Jurkat, Clone E6-1 (cell line): ENCODE results near the gene C5orf47. TPM values are rescaled to one million over a fixed set of nuclear protein-coding genes. Genes with fewer than 3 reads are reported as not detected.
A peak's percentile ranks its signal among the peaks of the same experiment; 100 is the strongest.

ENCODE experiments used
- DNase-seq: peaks from one replicate; pipeline ENCODE4 v3.0.0-alpha.2; 2011; ENCODE audit warnings: low read depth, low spot score
- H3K4me3 ChIP-seq: 2 replicates; pipeline ENCODE4 v1.5.1; 2011; ENCODE audit warnings: mild to moderate bottlenecking, low read length, control low read depth, moderate library complexity
- polyA plus RNA-seq: library from polyadenylated mRNA; unstranded; fragments of >200 nt; gene quantifications from one replicate; pipeline ENCODE4 v1.2.1, GENCODE V29; 2012; ENCODE audit warnings: missing spikeins; ENCODE audit not compliant: insufficient read length, insufficient read depth

The C5orf47 gene
- not detected for polyA plus RNA-seq

- H3K4me3 ChIP-seq = no peak within 1 kb of the TSS
- no peak for DNase-seq
These were observed at the start of gene C5orf47 for GRCh38 chr5:173988554-173989431. Gene C5orf47 (plus strand): TSS chr5:173989170. CDS start chr5:173989264, 94 bp downstream.

- DNase-seq = no peak
- H3K4me3 ChIP-seq = no peak overlapping the region
These were observed 48.7 kb upstream of the C5orf47 start for GRCh38 chr5:173940269-173940668.

GRCh38 chr5:173941102-173941501 lies 47.9 kb upstream of the C5orf47 start:
- no peak overlapping the region for H3K4me3 ChIP-seq
- DNase-seq = no peak

- DNase-seq = no peak
- no peak overlapping the region for H3K4me3 ChIP-seq
These were observed 47.1 kb upstream of the C5orf47 start for GRCh38 chr5:173941758-173942401.

GRCh38 chr5:173944511-173944910 lies 44.5 kb upstream of the C5orf47 start:
- no peak for DNase-seq
- no peak overlapping the region for H3K4me3 ChIP-seq

- no peak overlapping the region for H3K4me3 ChIP-seq
- no peak for DNase-seq
These were observed 43.8 kb upstream of the C5orf47 start for GRCh38 chr5:173945160-173945559.

GRCh38 chr5:173946323-173946722 lies 42.6 kb upstream of the C5orf47 start:
- no peak for DNase-seq
- H3K4me3 ChIP-seq = no peak overlapping the region

- no peak for DNase-seq
- no peak overlapping the region for H3K4me3 ChIP-seq
These were observed 38.1 kb upstream of the C5orf47 start for GRCh38 chr5:173950829-173951228.

GRCh38 chr5:173953528-173954090 lies 35.4 kb upstream of the C5orf47 start:
- no peak overlapping the region for H3K4me3 ChIP-seq
- no peak for DNase-seq

- no peak overlapping the region for H3K4me3 ChIP-seq
- DNase-seq = no peak
These were observed 34.1 kb upstream of the C5orf47 start for GRCh38 chr5:173954671-173955521.

- DNase-seq = no peak
- H3K4me3 ChIP-seq = no peak overlapping the region
These were observed 28.0 kb upstream of the C5orf47 start for GRCh38 chr5:173960986-173961385.

GRCh38 chr5:173961418-173961817 lies 27.6 kb upstream of the C5orf47 start:
- H3K4me3 ChIP-seq = no peak overlapping the region
- DNase-seq = no peak

GRCh38 chr5:173962436-173962972 lies 26.5 kb upstream of the C5orf47 start:
- DNase-seq = no peak

GRCh38 chr5:173963182-173963838 lies 25.7 kb upstream of the C5orf47 start:
- H3K4me3 ChIP-seq = no peak overlapping the region
- DNase-seq = no peak

More at GRCh38 chr5:173962436-173962972, 26.5 kb upstream of the C5orf47 start:
- no peak overlapping the region for H3K4me3 ChIP-seq

- peak; percentile 77 for DNase-seq
- no peak overlapping the region for H3K4me3 ChIP-seq
These were observed 25.0 kb upstream of the C5orf47 start for GRCh38 chr5:173963867-173964441.

- H3K4me3 ChIP-seq = no peak overlapping the region
- DNase-seq = no peak
These were observed 24.5 kb upstream of the C5orf47 start for GRCh38 chr5:173964506-173964905.

GRCh38 chr5:173967241-173967640 lies 21.7 kb upstream of the C5orf47 start:
- no peak overlapping the region for H3K4me3 ChIP-seq
- DNase-seq = peak; percentile 20

GRCh38 chr5:173968154-173968797 lies 20.7 kb upstream of the C5orf47 start:
- DNase-seq = no peak

More at GRCh38 chr5:173968154-173968797, 20.7 kb upstream of the C5orf47 start:
- H3K4me3 ChIP-seq = no peak overlapping the region
